ENCODE results near the gene TMED1. TPM values are rescaled to one million over a fixed set of nuclear protein-coding genes. Genes with fewer than 3 reads are reported as not detected.

The TMED1 gene
- total and polyA plus RNA-seq, 2 of the 13 experiments (the other 11 are each of a cell fraction or from before 2014, with no cell fraction given), result 48.3 to 51.8 TPM

GRCh38 chr19:10835089-10835753 lies 791 bp downstream of the TMED1 start (continued):
- TF ChIP-seq RBM22 (optimal IDR thresholded peaks at IDR 0.05; ENCODE audit: low read length) (peak; percentile 53), PTBP1 (IDR thresholded peaks at IDR 0.05; ENCODE audit: low read depth, low read length, poor library complexity, severe bottlenecking) (no peak), PRDM15 (CRISPR knock-in tag; IDR thresholded peaks at IDR 0.05) (no peak), SMAD9 (CRISPR knock-in tag; IDR thresholded peaks at IDR 0.05) (no peak), ZMYM4 (CRISPR knock-in tag; IDR thresholded peaks at IDR 0.05) (no peak; the same call in 1 of the 2 replicates), ATF5 (CRISPR knock-in tag; IDR thresholded peaks at IDR 0.05; ENCODE audit: low read depth) (0 out of 2 replicates have a peak, but pooled peaks have one; percentile 38), ZNF704 (CRISPR knock-in tag; IDR thresholded peaks at IDR 0.05; ENCODE audit: borderline replicate concordance) (no peak), ZBTB33 (CRISPR knock-in tag; IDR thresholded peaks at IDR 0.05) (peak; percentile 33; the same call in 1 of the 2 replicates), SP5 (CRISPR knock-in tag; IDR thresholded peaks at IDR 0.05; ENCODE audit: borderline replicate concordance, low read depth) (no peak), BRF2 (CRISPR knock-in tag; IDR thresholded peaks at IDR 0.05) (no peak), ZNF30 (CRISPR knock-in tag; IDR thresholded peaks at IDR 0.05) (no peak), NR0B2 (CRISPR knock-in tag; IDR thresholded peaks at IDR 0.05) (0 out of 2 replicates have a peak, but pooled peaks have one; percentile 27), ZNF414 (CRISPR knock-in tag; IDR thresholded peaks at IDR 0.05) (0 out of 2 replicates have a peak, but pooled peaks have one; percentile 20)
